HL-60 (cell line): ENCODE measurements around the gene TMPRSS4.

Experiments used
- DNase-seq, 2 experiments: peaks; one replicate each; pipeline ENCODE4 v3.0.0-alpha.2; 2010 to 2020; ENCODE audit warnings: low read depth in 1 of 2, low spot score in 1 of 2
- H3K27ac ChIP-seq: fragments of 250-450 bp; sonication (Bioruptor Pico); replicated peaks from 2 replicates; pipeline ENCODE4 v1.5.1; 2020; ENCODE audit warnings: mild to moderate bottlenecking, moderate library complexity
- H3K27me3 ChIP-seq: fragments of 250-450 bp; sonication (Bioruptor Pico); 2 replicates; pipeline ENCODE4 v1.5.1; 2021; ENCODE audit warnings: mild to moderate bottlenecking, moderate library complexity; ENCODE audit not compliant: insufficient read depth, poor library complexity, severe bottlenecking
- H3K4me3 ChIP-seq: replicated peaks from 2 replicates; pipeline ENCODE4 v1.5.1; 2011; ENCODE audit warnings: mild to moderate bottlenecking, control low read depth, low read length; ENCODE audit not compliant: insufficient read depth
- GABPA ChIP-seq: IDR thresholded peaks from 2 replicates; pipeline ENCODE4 v1.6.1; 2012; ENCODE audit warnings: low read depth
- POLR2AphosphoS5 ChIP-seq: IDR thresholded peaks from 2 replicates; pipeline ENCODE4 v1.6.1; 2012; ENCODE audit warnings: low read depth
- SPI1 ChIP-seq: IDR thresholded peaks from 2 replicates; pipeline ENCODE4 v1.6.1; 2012; ENCODE audit warnings: low read depth, mild to moderate bottlenecking, borderline replicate concordance
- TF ChIP-seq, protein P1 (sequence below): IDR thresholded peaks from 2 replicates; pipeline ENCODE4 v1.6.1; 2012; ENCODE audit warnings: low read depth; ENCODE audit not compliant: insufficient replicate concordance
- TF ChIP-seq, protein P2 (sequence below): IDR thresholded peaks from one replicate; pipeline ENCODE4 v1.5.1; 2011; ENCODE audit warnings: low read length, control low read depth, inconsistent platforms; ENCODE audit not compliant: insufficient read depth

TMPRSS4 gene

GRCh38 chr11:118054712-118055640 is 21.9 kb upstream of the TMPRSS4 start:
- H3K27ac ChIP-seq: no peak overlapping the region
- H3K4me3 ChIP-seq: no peak overlapping the region
- TF ChIP-seq, protein P1, sequence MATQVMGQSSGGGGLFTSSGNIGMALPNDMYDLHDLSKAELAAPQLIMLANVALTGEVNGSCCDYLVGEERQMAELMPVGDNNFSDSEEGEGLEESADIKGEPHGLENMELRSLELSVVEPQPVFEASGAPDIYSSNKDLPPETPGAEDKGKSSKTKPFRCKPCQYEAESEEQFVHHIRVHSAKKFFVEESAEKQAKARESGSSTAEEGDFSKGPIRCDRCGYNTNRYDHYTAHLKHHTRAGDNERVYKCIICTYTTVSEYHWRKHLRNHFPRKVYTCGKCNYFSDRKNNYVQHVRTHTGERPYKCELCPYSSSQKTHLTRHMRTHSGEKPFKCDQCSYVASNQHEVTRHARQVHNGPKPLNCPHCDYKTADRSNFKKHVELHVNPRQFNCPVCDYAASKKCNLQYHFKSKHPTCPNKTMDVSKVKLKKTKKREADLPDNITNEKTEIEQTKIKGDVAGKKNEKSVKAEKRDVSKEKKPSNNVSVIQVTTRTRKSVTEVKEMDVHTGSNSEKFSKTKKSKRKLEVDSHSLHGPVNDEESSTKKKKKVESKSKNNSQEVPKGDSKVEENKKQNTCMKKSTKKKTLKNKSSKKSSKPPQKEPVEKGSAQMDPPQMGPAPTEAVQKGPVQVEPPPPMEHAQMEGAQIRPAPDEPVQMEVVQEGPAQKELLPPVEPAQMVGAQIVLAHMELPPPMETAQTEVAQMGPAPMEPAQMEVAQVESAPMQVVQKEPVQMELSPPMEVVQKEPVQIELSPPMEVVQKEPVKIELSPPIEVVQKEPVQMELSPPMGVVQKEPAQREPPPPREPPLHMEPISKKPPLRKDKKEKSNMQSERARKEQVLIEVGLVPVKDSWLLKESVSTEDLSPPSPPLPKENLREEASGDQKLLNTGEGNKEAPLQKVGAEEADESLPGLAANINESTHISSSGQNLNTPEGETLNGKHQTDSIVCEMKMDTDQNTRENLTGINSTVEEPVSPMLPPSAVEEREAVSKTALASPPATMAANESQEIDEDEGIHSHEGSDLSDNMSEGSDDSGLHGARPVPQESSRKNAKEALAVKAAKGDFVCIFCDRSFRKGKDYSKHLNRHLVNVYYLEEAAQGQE: no peak
- peaks cover 4% of the 10 kb centered on the region for H3K27me3 ChIP-seq
- no peak for DNase-seq

GRCh38 chr11:118055966-118056365 is 20.9 kb upstream of the TMPRSS4 start:
- DNase-seq: no peak
- no peak overlapping the region for H3K4me3 ChIP-seq
- TF ChIP-seq, protein P2, sequence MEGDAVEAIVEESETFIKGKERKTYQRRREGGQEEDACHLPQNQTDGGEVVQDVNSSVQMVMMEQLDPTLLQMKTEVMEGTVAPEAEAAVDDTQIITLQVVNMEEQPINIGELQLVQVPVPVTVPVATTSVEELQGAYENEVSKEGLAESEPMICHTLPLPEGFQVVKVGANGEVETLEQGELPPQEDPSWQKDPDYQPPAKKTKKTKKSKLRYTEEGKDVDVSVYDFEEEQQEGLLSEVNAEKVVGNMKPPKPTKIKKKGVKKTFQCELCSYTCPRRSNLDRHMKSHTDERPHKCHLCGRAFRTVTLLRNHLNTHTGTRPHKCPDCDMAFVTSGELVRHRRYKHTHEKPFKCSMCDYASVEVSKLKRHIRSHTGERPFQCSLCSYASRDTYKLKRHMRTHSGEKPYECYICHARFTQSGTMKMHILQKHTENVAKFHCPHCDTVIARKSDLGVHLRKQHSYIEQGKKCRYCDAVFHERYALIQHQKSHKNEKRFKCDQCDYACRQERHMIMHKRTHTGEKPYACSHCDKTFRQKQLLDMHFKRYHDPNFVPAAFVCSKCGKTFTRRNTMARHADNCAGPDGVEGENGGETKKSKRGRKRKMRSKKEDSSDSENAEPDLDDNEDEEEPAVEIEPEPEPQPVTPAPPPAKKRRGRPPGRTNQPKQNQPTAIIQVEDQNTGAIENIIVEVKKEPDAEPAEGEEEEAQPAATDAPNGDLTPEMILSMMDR: no peak
- TF ChIP-seq POLR2AphosphoS5 (no peak), SPI1 (no peak), GABPA (no peak)
- TF ChIP-seq, protein P1: no peak
- no peak overlapping the region for H3K27ac ChIP-seq
- H3K27me3 ChIP-seq: peaks cover 4% of the 10 kb centered on the region

- peak in 1 of 2 experiments; percentile 26 for DNase-seq
- TF ChIP-seq SPI1 (no peak), POLR2AphosphoS5 (no peak), GABPA (no peak)
- TF ChIP-seq, protein P2: no peak
- TF ChIP-seq, protein P1: no peak
- Histone ChIP-seq H3K27me3 (peaks cover 4% of the 10 kb centered on the region), H3K27ac (no peak overlapping the region), H3K4me3 (no peak overlapping the region)
These were observed 20.1 kb upstream of the TMPRSS4 start for GRCh38 chr11:118056806-118057205.
